ENCODE data around the gene CHD6. TPM values are rescaled to one million over a fixed set of nuclear protein-coding genes. Genes with fewer than 3 reads are reported as not detected.

The CHD6 gene
- total RNA-seq, 1 donor from 2014 or later, result 42.4 TPM

GRCh38 chr20:41512624-41513023 lies 105.6 kb downstream of the CHD6 start:
- DNase-seq (ENCODE audit: low spot score in 2 of 2), result no peak
- FAIRE-seq, result no peak

DNA sequence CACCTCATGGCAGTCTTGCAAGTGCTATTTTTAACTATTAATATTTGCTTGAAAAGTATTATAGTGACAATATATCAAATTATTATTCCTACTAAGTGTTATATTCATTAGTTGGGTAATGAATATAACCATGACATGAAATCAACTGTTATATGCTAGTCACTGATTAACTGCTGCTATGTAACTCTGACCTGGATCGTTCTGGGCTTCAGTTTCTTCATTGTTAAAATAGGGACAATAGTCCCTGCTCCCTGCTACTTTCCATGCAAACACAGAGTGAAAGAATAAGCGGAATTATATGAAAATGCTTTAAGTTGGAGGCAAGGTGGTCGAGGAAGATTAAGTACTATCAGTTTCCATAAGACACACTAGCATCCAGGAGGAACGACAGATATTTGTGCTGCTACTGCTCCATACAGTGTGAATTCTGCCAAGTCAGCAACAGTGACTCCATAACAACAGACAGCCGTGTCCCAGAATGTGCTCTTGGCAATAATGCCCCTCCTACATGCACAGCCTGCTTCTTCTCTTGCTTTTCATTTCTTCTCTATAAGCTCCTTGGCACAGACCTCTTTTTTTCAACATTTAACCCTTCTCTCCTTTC lies 107.2 kb downstream of the CHD6 start:
- FAIRE-seq, result no peak
- DNase-seq (ENCODE audit: low spot score in 2 of 2), result no peak

- FAIRE-seq (no peak), DNase-seq (ENCODE audit: low spot score in 2 of 2) (no peak)
These were observed 108.0 kb downstream of the CHD6 start for GRCh38 chr20:41510224-41510623.

DNA sequence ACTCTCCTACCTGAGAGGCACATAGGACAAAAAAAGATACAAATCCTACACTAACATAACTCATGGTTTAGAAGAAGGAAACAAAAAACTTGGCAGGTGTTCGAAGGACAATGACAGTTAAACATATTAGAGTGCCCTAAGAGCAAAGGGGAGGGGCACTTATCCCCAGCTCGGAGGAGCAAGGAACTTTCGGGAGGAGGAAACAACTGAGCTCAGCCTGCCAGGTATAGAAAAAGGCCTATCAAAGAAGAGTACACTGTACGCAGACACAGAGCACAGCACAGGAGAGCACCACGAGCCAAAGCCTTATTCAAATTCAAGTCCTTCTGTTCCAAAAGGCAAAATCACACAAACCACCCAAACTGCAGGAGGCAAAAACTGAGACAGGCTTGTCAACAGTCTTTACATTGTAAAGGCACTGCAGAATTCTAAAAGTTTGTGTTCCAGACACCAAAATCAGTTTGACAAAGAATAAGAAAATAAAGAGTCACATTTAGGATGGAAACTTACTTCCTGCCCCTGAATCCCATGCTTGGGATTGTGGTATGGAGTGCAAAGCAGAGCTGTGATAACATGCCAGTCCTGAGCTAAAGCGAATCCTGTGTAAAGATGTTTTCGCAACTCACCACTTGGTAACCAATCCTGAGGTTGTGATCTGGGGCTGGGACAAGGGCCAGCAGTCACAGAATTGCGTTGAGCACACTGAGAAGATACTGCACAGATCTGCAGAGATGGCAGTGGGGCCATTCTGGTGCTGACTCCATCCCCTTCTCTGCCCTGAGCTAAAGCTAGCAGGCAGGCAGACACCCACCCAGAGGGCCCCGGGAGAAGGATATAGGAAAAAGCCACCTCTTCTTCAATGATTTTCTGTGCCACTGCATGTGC lies 108.6 kb downstream of the CHD6 start:
- no peak for DNase-seq (ENCODE audit: low spot score in 2 of 2)
- FAIRE-seq, result no peak

DNA sequence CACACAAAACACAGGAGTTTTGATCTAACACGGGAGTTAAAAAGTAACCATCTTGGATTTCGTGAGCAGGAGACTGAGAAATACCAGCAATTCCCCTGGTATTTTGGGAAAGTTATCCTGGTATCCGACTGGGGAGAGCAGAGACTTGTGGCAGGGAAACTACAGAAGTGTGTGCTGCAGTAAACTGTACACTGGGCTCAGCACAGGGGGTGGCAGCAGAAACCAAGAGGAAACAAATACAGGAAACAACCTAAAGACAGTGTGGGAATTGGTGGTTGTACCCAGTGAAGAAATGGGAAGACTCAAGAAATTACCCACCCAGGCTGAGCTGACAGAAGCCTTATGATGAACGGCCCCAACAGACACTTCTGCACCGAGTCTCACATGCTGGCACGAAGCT lies 109.8 kb downstream of the CHD6 start:
- no peak for FAIRE-seq
- no peak for DNase-seq (ENCODE audit: low spot score in 2 of 2)

- FAIRE-seq (no peak), DNase-seq (ENCODE audit: low spot score in 2 of 2) (no peak)
These were observed 110.3 kb downstream of the CHD6 start for GRCh38 chr20:41507851-41508250.

GRCh38 chr20:41507436-41507835 lies 110.7 kb downstream of the CHD6 start:
- DNase-seq (ENCODE audit: low spot score in 2 of 2), result no peak
- no peak for FAIRE-seq

GRCh38 chr20:41506192-41506915 lies 111.8 kb downstream of the CHD6 start:
- DNase-seq (ENCODE audit: low spot score in 2 of 2) (no peak), FAIRE-seq (no peak)

DNA sequence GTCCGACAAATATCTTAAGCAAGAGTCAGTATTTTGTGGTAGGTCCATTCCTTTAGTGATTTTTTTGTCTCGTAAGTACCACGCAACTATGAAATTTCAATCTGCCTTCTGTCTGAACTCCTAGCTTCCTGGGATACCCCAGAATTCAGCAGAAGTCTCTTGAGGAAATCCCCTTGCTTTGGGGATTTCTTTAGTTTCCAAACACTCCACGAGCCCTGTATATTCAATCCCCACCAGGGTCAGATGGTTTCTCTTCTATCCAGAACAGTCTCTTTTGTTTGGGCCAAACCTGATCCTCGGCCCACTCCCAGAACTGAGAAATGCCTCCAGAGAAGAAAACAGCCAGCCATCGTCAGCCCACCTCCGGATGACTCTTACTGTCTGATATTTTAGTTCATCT lies 113.0 kb downstream of the CHD6 start:
- no peak for DNase-seq (ENCODE audit: low spot score in 2 of 2)
- FAIRE-seq, result no peak

GRCh38 chr20:41501376-41501775 lies 116.8 kb downstream of the CHD6 start:
- no peak for FAIRE-seq

GRCh38 chr20:41499961-41500725 lies 118.0 kb downstream of the CHD6 start:
- no peak for DNase-seq (ENCODE audit: low spot score in 2 of 2)
- no peak for FAIRE-seq

More at GRCh38 chr20:41501376-41501775, 116.8 kb downstream of the CHD6 start:
- no peak for DNase-seq (ENCODE audit: low spot score in 2 of 2)

- DNase-seq (ENCODE audit: low spot score in 2 of 2) (no peak), FAIRE-seq (no peak)
These were observed 119.1 kb downstream of the CHD6 start for GRCh38 chr20:41499064-41499463.

GRCh38 chr20:41497186-41497895 lies 120.8 kb downstream of the CHD6 start:
- FAIRE-seq, result no peak
- DNase-seq (ENCODE audit: low spot score in 2 of 2), result no peak

DNA sequence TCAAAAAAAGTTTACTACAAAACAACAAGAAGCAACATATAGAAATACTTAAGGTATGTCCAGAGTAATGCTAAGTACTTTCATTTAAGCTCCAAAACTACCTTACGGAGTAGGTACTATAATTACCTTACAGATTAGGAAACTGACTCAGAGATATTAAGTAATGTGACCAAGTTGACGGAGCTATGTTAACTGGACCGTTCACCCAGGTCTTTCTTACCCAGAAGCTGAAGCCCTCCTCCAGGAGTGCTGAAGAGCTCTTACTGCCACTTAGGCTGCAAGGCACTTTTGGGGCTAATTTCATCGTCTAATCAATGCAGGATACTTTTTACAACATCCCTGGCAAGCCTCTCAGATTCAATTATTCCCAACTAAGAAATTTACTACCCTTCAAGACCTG lies 123.7 kb downstream of the CHD6 start:
- no peak for DNase-seq (ENCODE audit: low spot score in 2 of 2)
- no peak for FAIRE-seq

GRCh38 chr20:41483553-41483930 lies 134.6 kb downstream of the CHD6 start:
- no peak for DNase-seq (ENCODE audit: low spot score in 2 of 2)
- FAIRE-seq, result no peak

- FAIRE-seq (no peak), DNase-seq (ENCODE audit: low spot score in 2 of 2) (no peak)
These were observed 135.3 kb downstream of the CHD6 start for GRCh38 chr20:41482647-41483552.

DNA sequence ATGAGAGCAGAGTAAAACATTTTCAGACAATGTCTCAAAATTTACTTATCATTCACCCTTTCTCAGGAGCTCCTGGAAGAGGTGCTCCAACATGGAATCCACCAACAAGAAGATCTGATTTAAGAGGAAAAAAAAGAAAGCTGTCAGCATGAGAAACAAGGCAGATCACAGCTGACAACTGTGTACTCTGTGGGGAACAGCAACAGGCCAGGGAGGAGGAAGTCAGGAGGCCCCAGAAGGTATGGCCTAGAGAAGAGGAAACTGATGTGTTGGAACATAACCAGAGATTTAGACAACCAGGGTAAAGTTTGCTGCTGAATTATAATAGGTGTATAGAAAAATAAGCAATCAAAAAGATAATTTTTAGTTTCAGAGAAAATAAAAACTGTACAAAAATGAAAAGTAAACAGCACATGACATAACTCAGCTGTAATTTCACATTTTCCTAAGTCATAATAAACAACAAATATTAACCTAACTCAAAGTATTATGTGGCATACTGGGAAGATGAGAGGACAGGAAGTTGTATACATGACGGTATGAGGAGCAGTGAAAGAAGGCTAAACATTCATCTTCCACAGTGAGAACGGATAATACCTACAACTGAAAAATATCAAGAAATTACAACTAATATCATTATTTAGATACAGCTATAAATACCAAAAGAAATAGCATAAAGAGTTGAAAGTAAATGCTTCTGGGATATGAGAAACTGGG lies 138.0 kb downstream of the CHD6 start:
- FAIRE-seq (no peak), DNase-seq (ENCODE audit: low spot score in 2 of 2) (no peak)

GRCh38 chr20:41479113-41479512 lies 139.1 kb downstream of the CHD6 start:
- no peak for DNase-seq (ENCODE audit: low spot score in 2 of 2)
- no peak for FAIRE-seq

Data from frontal cortex (tissue), 4 donors.